GM18951 (cell line): ENCODE data around the gene SRSF9.
"Not testable (repeated sequence)": the region's sequence is repeated elsewhere in the genome, so short reads cannot be mapped to it uniquely, and the experiment has no call there.

ENCODE experiments used
- POLR2A ChIP-seq: IDR thresholded peaks from 4 replicates; pipeline ENCODE4 v1.6.1; 2011; ENCODE audit warnings: mild to moderate bottlenecking; ENCODE audit not compliant: insufficient read length, insufficient read depth; ENCODE audit errors: extremely low read depth
- in situ Hi-C: fragments of 300-500 bp; cut with MboI; formaldehyde crosslinking; loops from one replicate; pipeline ENCODE4 v1.12.0; 2022; ENCODE audit warnings: low sequenced_read_pairs, mixed read lengths, inconsistent platforms; ENCODE audit not compliant: unreplicated experiment

SRSF9 gene

GRCh38 chr12:120469450-120470149 is at the start of gene SRSF9:
TSS of gene SRSF9 (minus strand) at chr12:120469748. CDS start at chr12:120469609, 139 bp downstream.
- in situ Hi-C loops: no loop called here
- peak; percentile 94 for TF ChIP-seq POLR2A

GRCh38 chr12:120519324-120519723 is 49.8 kb upstream of the SRSF9 start:
- in situ Hi-C loops: not testable (repeated sequence)

- no peak for TF ChIP-seq POLR2A
- in situ Hi-C loops: no loop called here
Measured at GRCh38 chr12:120515496-120515895, 45.9 kb upstream of the SRSF9 start.

GRCh38 chr12:120514002-120514401 is 44.5 kb upstream of the SRSF9 start:
- no peak for TF ChIP-seq POLR2A

GRCh38 chr12:120508537-120508936 is 39.0 kb upstream of the SRSF9 start:
- in situ Hi-C loops: no loop called here
- no peak for TF ChIP-seq POLR2A

More at GRCh38 chr12:120514002-120514401, 44.5 kb upstream of the SRSF9 start:
- in situ Hi-C loops: no loop called here

- TF ChIP-seq POLR2A: no peak
- in situ Hi-C loops: no loop called here
Measured at GRCh38 chr12:120504587-120504986, 35.0 kb upstream of the SRSF9 start.

GRCh38 chr12:120500581-120500980 is 31.0 kb upstream of the SRSF9 start:
- no peak for TF ChIP-seq POLR2A
- in situ Hi-C loops: no loop called here

- no peak for TF ChIP-seq POLR2A
- in situ Hi-C loops: no loop called here
Measured at GRCh38 chr12:120498870-120499515, 29.4 kb upstream of the SRSF9 start.

- TF ChIP-seq POLR2A: no peak
- in situ Hi-C loops: no loop called here
Measured at GRCh38 chr12:120497524-120498150, 28.1 kb upstream of the SRSF9 start.

GRCh38 chr12:120496413-120497340 is 27.1 kb upstream of the SRSF9 start:
- no peak for TF ChIP-seq POLR2A
- in situ Hi-C loops: no loop called here

- in situ Hi-C loops: no loop called here
- TF ChIP-seq POLR2A: peak; percentile 98
Measured at GRCh38 chr12:120495731-120496412, 26.3 kb upstream of the SRSF9 start, which contains the start of gene DYNLL1. TSS of gene DYNLL1 (plus strand) at chr12:120496113. CDS start at chr12:120496422, 309 bp downstream.

- in situ Hi-C loops: no loop called here
- no peak for TF ChIP-seq POLR2A
Measured at GRCh38 chr12:120495186-120495730, 25.7 kb upstream of the SRSF9 start.
